AG04450 (cell line): ENCODE measurements around the gene MYADML2. TPM values are rescaled to one million over a fixed set of nuclear protein-coding genes. Genes with fewer than 3 reads are reported as not detected.

ENCODE experiments used
- CTCF ChIA-PET: fragments of 300-600, 350-600 bp; formaldehyde crosslinking; extraction: SDS; loops from one replicate; lab custom pipeline; 2022; ENCODE audit warnings: antibody characterized with exemption, inconsistent platforms; lab: Charles Lee
- POLR2A ChIA-PET: fragments of 350-600 bp; formaldehyde crosslinking; extraction: SDS; loops from one replicate; lab custom pipeline; 2021; ENCODE audit warnings: antibody characterized with exemption, inconsistent platforms; lab: Yijun Ruan, JAX
- DNase-seq: peaks from one replicate; pipeline ENCODE4 v3.0.0-alpha.2; 2011; ENCODE audit warnings: low read depth, low spot score
- H3K27ac ChIP-seq: one replicate; pipeline ENCODE4 v1.5.1; 2012; ENCODE audit warnings: low read depth, low read length, control low read depth
- H3K27me3 ChIP-seq: one replicate; pipeline ENCODE4 v1.6.0; 2012; ENCODE audit warnings: low read length; ENCODE audit not compliant: control insufficient read depth, insufficient read depth
- H3K4me3 ChIP-seq: 2 replicates; pipeline ENCODE4 v1.5.1; 2011; ENCODE audit warnings: mild to moderate bottlenecking, low read depth, low read length, control low read depth
- H3K9me3 ChIP-seq: 2 replicates; pipeline ENCODE4 v1.5.1; 2012; ENCODE audit warnings: low read length; ENCODE audit not compliant: control insufficient read depth, insufficient read depth
- polyA plus RNA-seq: library from polyadenylated mRNA; depleted of rRNA; stranded (reverse); fragments of >200 nt; gene quantifications from 2 replicates; pipeline ENCODE4 v1.2.3, GENCODE V29; 2011
- TF ChIP-seq, protein P1 (sequence below): IDR thresholded peaks from 2 replicates; pipeline ENCODE4 v1.5.1; 2011; ENCODE audit warnings: low read depth, low read length, control low read depth, inconsistent platforms

MYADML2 gene
- polyA plus RNA-seq, 1 experiment, result not detected

DNA sequence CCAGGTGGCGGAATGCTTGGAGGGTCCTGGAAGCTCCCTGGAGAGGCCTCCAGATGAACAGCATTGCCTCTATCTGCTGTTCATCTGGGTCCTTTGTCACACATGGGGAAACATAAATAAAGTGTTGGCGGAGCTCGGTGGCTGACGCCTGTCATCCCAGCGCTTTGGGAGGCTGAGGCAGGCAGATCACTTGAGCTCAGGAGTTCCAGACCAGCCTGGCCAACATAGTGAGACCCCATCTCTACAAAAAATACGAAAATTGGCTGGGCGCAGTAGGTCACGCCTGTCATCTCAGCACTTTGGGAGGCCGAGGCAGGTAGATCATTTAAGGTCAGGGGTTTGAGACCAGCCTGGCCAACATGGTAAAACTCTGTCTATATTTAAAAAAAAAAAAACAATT lies 2.2 kb downstream of the MYADML2 start:
- TF ChIP-seq, protein P1, sequence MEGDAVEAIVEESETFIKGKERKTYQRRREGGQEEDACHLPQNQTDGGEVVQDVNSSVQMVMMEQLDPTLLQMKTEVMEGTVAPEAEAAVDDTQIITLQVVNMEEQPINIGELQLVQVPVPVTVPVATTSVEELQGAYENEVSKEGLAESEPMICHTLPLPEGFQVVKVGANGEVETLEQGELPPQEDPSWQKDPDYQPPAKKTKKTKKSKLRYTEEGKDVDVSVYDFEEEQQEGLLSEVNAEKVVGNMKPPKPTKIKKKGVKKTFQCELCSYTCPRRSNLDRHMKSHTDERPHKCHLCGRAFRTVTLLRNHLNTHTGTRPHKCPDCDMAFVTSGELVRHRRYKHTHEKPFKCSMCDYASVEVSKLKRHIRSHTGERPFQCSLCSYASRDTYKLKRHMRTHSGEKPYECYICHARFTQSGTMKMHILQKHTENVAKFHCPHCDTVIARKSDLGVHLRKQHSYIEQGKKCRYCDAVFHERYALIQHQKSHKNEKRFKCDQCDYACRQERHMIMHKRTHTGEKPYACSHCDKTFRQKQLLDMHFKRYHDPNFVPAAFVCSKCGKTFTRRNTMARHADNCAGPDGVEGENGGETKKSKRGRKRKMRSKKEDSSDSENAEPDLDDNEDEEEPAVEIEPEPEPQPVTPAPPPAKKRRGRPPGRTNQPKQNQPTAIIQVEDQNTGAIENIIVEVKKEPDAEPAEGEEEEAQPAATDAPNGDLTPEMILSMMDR, result no peak
- Histone ChIP-seq H3K27me3 (peaks cover 12% of the 10 kb centered on the region), H3K27ac (no peak overlapping the region), H3K9me3 (peaks cover 4% of the 10 kb centered on the region; the same call in 1 of the 2 replicates), H3K4me3 (no peak overlapping the region)
- no peak for DNase-seq
- CTCF ChIA-PET, result interaction anchor here (1.9 kb wide), 1 partner anchor 15 kb away, joined by 9 read pairs; no protein-coding TSS in a partner anchor
- POLR2A ChIA-PET, result interaction anchor here (0.6 kb wide), 1 partner anchor 8 kb away, joined by 3 read pairs; no protein-coding TSS in a partner anchor

DNA sequence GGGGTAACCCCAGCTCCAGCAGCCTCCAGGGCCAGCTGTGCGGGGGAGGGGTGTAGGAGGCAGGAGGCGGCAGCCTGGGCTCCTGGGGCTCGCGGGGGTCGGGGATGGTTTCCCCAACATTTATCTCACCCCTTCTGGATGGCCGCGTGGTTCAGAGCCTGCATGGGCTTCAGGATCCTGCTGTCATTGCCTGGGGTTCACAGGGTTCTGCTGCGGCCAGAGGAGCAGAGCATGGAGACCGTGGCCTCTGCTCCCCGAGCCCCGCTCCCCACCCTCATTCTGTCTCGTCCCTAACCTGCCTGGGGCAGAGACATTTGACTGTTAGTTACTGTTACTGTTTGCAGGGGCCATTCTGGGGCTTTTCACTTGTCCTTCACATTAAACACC lies 4.9 kb downstream of the MYADML2 start:
- Histone ChIP-seq H3K27me3 (peaks cover 12% of the 10 kb centered on the region), H3K4me3 (no peak overlapping the region), H3K27ac (no peak overlapping the region), H3K9me3 (peaks cover 4% of the 10 kb centered on the region; the same call in 1 of the 2 replicates)
- DNase-seq, result no peak
- TF ChIP-seq, protein P1, result no peak
- ChIA-PET CTCF (no interaction called here), POLR2A (no interaction called here)

DNA sequence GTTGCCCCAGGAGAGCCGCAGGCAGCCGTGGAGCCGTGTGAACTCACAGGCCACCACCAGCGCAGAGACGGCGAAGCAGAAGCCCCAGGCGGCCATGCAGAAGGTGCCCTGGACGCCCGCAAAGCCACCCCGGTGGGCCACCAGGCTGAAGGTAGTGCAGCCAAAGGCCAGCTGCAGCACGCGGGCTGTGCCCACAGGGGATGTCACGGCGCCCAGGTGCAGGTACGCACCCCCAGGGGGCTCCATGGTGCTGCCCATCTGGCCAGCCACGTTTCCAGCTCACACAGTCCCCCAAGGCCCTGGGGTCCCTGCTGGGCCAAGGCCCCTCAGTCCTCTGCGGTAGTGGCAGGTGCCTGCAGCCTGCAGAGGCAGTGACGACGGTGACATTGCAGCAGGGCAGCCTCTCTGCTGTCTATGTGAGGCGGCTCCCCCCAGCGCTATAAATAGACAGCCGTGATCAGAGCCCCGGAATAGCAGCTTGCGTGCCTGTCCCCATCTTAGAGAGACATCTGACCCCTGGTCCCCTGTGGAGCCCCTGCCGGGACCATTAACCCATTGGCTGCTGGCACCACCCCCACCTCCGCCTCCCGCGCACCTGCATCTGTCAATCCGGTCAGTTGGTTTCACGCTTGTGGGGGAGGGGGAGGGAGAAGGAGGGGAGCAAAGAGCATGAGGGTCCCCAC lies 5.4 kb downstream of the MYADML2 start:
- Histone ChIP-seq H3K27me3 (peaks cover 10% of the 10 kb centered on the region), H3K9me3 (peaks cover 4% of the 10 kb centered on the region; the same call in 1 of the 2 replicates), H3K27ac (no peak overlapping the region), H3K4me3 (no peak overlapping the region)
- ChIA-PET CTCF (no interaction called here), POLR2A (no interaction called here)
- no peak for DNase-seq
- TF ChIP-seq, protein P1, result no peak

DNA sequence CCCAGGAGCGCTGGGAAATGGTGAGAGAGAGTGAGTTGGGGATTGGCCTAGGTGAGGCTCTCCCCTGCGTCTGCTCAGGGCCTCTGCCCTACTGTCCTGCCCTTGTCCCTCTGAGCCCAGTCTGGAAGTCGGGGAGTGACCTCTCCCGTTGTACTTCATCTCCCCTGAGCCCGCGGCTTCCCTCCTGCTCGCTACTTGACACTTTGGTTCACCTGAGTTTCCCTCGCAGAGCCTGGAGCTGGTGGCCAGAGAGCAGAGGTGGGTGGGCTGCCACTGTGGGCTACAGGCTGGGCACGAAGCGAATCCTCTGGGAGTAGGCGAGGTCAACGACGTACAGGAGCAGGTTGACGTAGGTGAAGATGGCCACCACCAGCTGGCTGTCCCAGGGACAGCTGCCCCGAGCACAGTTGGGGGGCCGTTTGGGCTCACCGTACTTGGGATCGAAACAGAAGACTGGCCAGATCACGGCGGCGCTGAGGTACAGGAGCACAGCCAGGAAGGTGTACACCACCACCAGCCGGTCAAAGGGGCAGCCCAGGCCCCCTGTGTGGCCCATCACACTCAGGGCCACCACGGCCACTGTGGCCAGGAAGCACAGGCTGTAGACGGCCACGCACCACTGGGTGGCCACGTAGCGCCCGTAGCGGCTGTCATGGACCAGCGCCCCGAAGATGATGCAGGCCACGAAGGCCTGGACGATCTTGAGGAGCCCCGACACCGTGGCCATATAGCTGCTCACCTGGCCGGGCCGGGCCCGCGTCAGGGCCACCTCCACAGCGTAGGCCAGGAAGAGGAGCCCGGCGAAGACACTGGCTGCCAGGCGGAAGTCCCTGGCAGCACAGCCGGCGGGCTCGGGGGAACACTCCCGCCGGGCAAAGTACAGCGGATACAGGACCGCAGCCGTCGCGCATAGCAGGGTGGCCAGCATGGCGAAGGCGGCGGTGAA lies 6.2 kb downstream of the MYADML2 start:
- ChIA-PET CTCF (interaction anchor here (1.2 kb wide), 1 partner anchor 18 kb away, joined by 3 read pairs; no protein-coding TSS in a partner anchor), POLR2A (no interaction called here)
- no peak overlapping the region for H3K27ac ChIP-seq
- DNase-seq, result no peak
- H3K9me3 ChIP-seq, result peaks cover 4% of the 10 kb centered on the region; the same call in 1 of the 2 replicates
- H3K4me3 ChIP-seq, result no peak overlapping the region
- TF ChIP-seq, protein P1, result no peak
- H3K27me3 ChIP-seq, result peaks cover 10% of the 10 kb centered on the region
